Right atrium auricular region (tissue), 2 donors: ENCODE results near the gene DCTD. TPM values are rescaled to one million over a fixed set of nuclear protein-coding genes. Genes with fewer than 3 reads are reported as not detected.

Experiments
- DNase-seq: peaks from one replicate; pipeline ENCODE4 v3.0.0-alpha.2; 2019; ENCODE audit warnings: low spot score
- H3K27ac ChIP-seq, 2 donors: fragments of 200-600 bp; sonication (generic); 1 replicate in 1 of 2; 2 replicates in 1 of 2; pipeline ENCODE4 v1.5.1; 2016 to 2019
- H3K27me3 ChIP-seq, 2 donors: fragments of 200-600 bp; sonication (generic); one replicate each; pipeline versions ENCODE4 v1.5.1 to v1.6.0; 2017 to 2019
- H3K36me3 ChIP-seq: fragments of 200-600 bp; sonication (generic); one replicate; pipeline ENCODE4 v1.5.1; 2016
- H3K4me1 ChIP-seq, 2 donors: fragments of 200-600 bp; sonication (generic); one replicate each; pipeline versions ENCODE4 v1.5.1 to v1.6.0; 2017 to 2019
- H3K4me3 ChIP-seq, 2 donors: fragments of 200-600 bp; sonication (generic); 1 replicate in 1 of 2; 2 replicates in 1 of 2; pipeline ENCODE4 v1.5.1; 2017 to 2019; ENCODE audit warnings: mild to moderate bottlenecking in 1 of 2, moderate library complexity in 1 of 2
- H3K9me3 ChIP-seq, 2 donors: fragments of 200-600 bp; sonication (generic); one replicate each; pipeline ENCODE4 v1.5.1; 2019
- total RNA-seq, 2 donors: library from RNA; depleted of rRNA; stranded (reverse); fragments of >200 nt; gene quantifications; one replicate each; pipeline ENCODE4 v1.1.0, GENCODE V29; 2016
- TF ChIP-seq, protein P1 (sequence below), 2 donors: fragments of 200-600 bp; sonication (generic); IDR thresholded peaks; one replicate each; pipeline ENCODE4 v1.5.1; 2019; ENCODE audit warnings: antibody characterized with exemption in 2 of 2

DCTD gene
- total RNA-seq, 2 donors from 2014 or later, result 25.8 to 37.5 TPM

DNA sequence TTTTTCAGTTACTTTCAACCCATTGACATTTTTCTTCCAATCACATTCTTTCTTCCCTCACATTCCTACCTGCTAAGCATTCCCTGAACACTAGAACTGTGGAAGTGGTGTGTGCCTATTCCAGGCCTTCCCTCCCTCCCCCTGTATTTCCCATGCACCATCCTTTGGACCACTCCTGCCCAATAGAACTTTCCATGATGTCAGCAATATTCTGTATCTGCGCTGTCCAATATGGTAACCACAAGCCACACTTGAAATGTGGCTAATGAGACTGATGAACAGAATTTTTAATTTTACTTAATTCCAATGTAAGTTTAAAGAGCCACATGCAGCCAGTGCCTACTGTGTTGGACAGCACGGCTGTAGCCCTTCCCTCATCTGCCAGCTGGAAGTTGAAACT lies 57.5 kb downstream of the DCTD start:
- Histone ChIP-seq H3K4me3 (no peak overlapping the region), H3K36me3 (no peaks in the 10 kb centered on the region), H3K9me3 (no peaks in the 10 kb centered on the region), H3K27ac (no peak overlapping the region), H3K27me3 (no peaks in the 10 kb centered on the region), H3K4me1 (no peaks in the 10 kb centered on the region)
- no peak for DNase-seq
- TF ChIP-seq, protein P1, sequence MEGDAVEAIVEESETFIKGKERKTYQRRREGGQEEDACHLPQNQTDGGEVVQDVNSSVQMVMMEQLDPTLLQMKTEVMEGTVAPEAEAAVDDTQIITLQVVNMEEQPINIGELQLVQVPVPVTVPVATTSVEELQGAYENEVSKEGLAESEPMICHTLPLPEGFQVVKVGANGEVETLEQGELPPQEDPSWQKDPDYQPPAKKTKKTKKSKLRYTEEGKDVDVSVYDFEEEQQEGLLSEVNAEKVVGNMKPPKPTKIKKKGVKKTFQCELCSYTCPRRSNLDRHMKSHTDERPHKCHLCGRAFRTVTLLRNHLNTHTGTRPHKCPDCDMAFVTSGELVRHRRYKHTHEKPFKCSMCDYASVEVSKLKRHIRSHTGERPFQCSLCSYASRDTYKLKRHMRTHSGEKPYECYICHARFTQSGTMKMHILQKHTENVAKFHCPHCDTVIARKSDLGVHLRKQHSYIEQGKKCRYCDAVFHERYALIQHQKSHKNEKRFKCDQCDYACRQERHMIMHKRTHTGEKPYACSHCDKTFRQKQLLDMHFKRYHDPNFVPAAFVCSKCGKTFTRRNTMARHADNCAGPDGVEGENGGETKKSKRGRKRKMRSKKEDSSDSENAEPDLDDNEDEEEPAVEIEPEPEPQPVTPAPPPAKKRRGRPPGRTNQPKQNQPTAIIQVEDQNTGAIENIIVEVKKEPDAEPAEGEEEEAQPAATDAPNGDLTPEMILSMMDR (IDR thresholded peaks at IDR 0.05), result no peak

DNA sequence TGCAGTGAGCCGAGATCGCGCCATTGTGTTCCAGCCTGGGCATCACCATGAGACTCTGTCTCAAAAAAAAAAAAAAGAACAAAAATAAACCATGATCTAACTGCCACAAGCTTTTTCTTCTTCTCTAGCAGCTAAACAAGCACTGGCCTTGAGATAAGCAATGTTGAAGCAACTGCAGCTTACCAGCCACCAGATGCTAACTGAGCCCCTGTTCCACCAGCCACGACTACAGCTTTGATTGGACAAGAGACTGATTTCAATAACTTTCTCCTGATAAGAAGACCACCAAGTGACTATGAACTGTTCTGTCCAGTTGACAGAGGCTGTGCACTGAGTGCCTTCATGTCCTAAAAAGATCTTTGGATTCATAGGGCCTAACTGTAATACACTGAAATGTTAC lies 58.5 kb downstream of the DCTD start:
- Histone ChIP-seq H3K9me3 (no peaks in the 10 kb centered on the region), H3K4me1 (no peaks in the 10 kb centered on the region), H3K27ac (no peak overlapping the region), H3K36me3 (no peaks in the 10 kb centered on the region), H3K4me3 (no peak overlapping the region), H3K27me3 (no peaks in the 10 kb centered on the region)
- TF ChIP-seq, protein P1 (IDR thresholded peaks at IDR 0.05), result no peak
- no peak for DNase-seq

DNA sequence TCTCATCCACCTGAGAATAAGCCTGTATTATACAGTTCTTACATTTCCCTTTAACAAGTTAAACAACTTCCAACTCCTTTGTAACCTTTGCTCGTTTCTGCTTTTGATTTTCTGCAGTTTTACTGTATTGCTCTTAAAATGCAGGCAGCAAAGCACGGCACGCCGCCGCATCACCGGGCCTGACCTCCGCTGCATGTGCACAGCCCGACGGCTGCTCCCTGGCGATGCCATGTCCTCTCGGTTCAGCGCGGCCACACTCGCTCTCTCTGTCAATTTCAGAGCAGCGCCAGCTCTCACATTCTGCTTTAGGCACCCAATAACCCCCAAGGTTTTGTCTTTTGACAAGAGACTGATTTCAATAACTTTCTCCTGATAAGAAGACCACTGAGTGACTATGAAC lies 60.3 kb downstream of the DCTD start:
- H3K4me3 ChIP-seq, result no peak overlapping the region
- TF ChIP-seq, protein P1 (IDR thresholded peaks at IDR 0.05), result no peak
- DNase-seq, result no peak

DNA sequence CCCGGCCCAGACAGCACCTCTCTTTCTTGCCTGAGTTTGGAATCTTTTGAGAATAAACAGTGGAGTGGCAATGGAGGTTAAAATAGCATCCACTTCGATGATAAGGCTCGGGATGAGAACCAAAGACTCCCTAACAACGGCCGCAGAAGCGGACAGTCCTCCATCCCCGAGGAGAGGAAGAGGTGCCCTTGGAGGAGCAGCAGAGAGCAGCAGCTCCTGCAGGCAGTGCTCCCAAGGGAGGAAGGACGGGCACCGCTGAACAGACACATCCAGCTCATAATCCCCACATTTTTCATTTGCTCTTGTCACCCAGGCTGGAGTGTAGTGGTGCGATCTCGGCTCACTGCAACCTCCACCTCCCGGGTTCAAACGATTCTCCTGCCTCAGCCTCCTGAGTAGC lies 61.3 kb downstream of the DCTD start:
- H3K27ac ChIP-seq, result no peak overlapping the region
- TF ChIP-seq, protein P1 (IDR thresholded peaks at IDR 0.05), result no peak
- H3K27me3 ChIP-seq, result no peaks in the 10 kb centered on the region
- H3K4me3 ChIP-seq, result no peak overlapping the region
- no peaks in the 10 kb centered on the region for H3K36me3 ChIP-seq
- no peak for DNase-seq
- H3K9me3 ChIP-seq, result no peaks in the 10 kb centered on the region
- H3K4me1 ChIP-seq, result no peaks in the 10 kb centered on the region

More for the DNA sequence above, 60.3 kb downstream of the DCTD start:
- no peaks in the 10 kb centered on the region for H3K4me1 ChIP-seq
- H3K36me3 ChIP-seq, result no peaks in the 10 kb centered on the region
- no peaks in the 10 kb centered on the region for H3K27me3 ChIP-seq
- H3K27ac ChIP-seq, result no peak overlapping the region
- no peaks in the 10 kb centered on the region for H3K9me3 ChIP-seq

DNA sequence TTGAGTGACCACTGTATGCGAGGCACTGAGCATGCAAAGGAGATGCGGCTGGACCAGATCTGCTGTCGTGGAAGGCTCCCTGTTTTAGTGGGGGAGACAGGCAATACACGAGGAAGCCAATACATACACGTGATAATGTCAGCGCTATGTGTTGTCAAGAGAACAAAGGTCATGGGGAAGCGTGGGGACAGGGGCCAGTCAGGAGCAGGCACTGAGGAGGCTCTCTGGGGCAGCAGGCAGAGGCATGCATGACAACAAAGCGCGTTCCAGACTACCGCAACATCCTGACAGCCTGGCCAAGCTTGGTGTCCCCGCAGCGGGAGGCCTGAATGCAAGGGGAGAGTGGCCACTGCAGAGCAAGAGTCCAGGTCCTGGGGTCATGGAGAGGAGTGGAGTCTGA lies 61.9 kb downstream of the DCTD start:
- no peaks in the 10 kb centered on the region for H3K9me3 ChIP-seq
- H3K4me1 ChIP-seq, result no peaks in the 10 kb centered on the region
- H3K27me3 ChIP-seq, result no peaks in the 10 kb centered on the region
- H3K36me3 ChIP-seq, result no peaks in the 10 kb centered on the region
- DNase-seq, result no peak
- H3K4me3 ChIP-seq, result no peak overlapping the region
- no peak overlapping the region for H3K27ac ChIP-seq
- TF ChIP-seq, protein P1 (IDR thresholded peaks at IDR 0.05), result no peak

DNA sequence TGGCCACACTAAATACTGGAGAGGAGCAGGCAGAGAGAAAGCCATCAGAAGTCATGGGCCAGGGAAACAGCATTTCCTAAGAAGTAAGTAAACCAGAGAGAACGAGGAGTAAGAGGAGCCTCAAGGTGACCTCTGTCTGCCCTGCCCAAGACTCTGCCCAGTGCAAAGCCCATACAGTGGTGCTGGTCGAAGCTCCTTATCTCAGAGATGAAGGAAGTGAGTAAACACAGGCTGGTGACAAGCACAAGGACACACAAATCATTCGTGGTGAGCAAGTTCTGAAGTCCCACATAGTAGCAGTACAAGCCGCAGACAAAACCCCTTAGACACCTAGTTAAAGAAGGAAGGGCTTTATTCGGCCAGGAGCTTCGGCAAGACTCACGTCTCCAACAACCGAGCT lies 62.7 kb downstream of the DCTD start:
- no peak for DNase-seq
- Histone ChIP-seq H3K27ac (no peak overlapping the region), H3K9me3 (no peaks in the 10 kb centered on the region), H3K36me3 (no peaks in the 10 kb centered on the region), H3K27me3 (no peaks in the 10 kb centered on the region), H3K4me3 (no peak overlapping the region), H3K4me1 (no peaks in the 10 kb centered on the region)
- TF ChIP-seq, protein P1 (IDR thresholded peaks at IDR 0.05), result no peak
